Spleen (tissue), 11 donors: Measurements from ENCODE around the gene CD226. TPM values are rescaled to one million over a fixed set of nuclear protein-coding genes. Genes with fewer than 3 reads are reported as not detected.

Experiments
- DNase-seq: peaks from one replicate; pipeline ENCODE4 v3.0.0-alpha.2; 2020
- H3K27ac ChIP-seq, 8 donors: fragments of 200-600 bp; sonication (generic) in 7 of 8; 1 replicate in 4 of 8; 2 replicates in 4 of 8; pipeline versions ENCODE4 v1.5.0 to v1.8.0; 2016 to 2021; ENCODE audit warnings: inconsistent platforms in 4 of 8, mild to moderate bottlenecking in 4 of 8, moderate library complexity in 1 of 8
- H3K27me3 ChIP-seq, 7 donors: fragments of 200-600 bp; sonication (generic) in 6 of 7; replicated peaks in 1 of 7; 1 replicate in 4 of 7; 2 replicates in 3 of 7; pipeline versions ENCODE4 v1.5.0 to v1.8.0; 2016 to 2021; ENCODE audit warnings: inconsistent platforms in 3 of 7, mild to moderate bottlenecking in 1 of 7
- H3K36me3 ChIP-seq, 6 donors: fragments of 200-600 bp; sonication (generic) in 5 of 6; 1 replicate in 4 of 6; 2 replicates in 2 of 6; pipeline versions ENCODE4 v1.5.0 to v1.8.0; 2016 to 2021; ENCODE audit warnings: inconsistent platforms in 2 of 6
- H3K4me1 ChIP-seq, 6 donors: fragments of 200-600 bp; sonication (generic) in 5 of 6; 1 replicate in 3 of 6; 2 replicates in 3 of 6; pipeline versions ENCODE4 v1.5.0 to v1.8.0; 2016 to 2021; ENCODE audit warnings: inconsistent platforms in 3 of 6
- H3K4me3 ChIP-seq, 8 donors: fragments of 200-600 bp; sonication (generic) in 7 of 8; 1 replicate in 4 of 8; 2 replicates in 4 of 8; pipeline versions ENCODE4 v1.5.0 to v1.8.0; 2016 to 2021; ENCODE audit warnings: inconsistent platforms in 4 of 8, mild to moderate bottlenecking in 4 of 8, moderate library complexity in 2 of 8
- H3K9me3 ChIP-seq, 8 donors: fragments of 200-600 bp; sonication (generic) in 7 of 8; 1 replicate in 4 of 8; 2 replicates in 4 of 8; pipeline versions ENCODE4 v1.5.0 to v1.8.0; 2016 to 2021; ENCODE audit warnings: inconsistent platforms in 4 of 8
- CTCF ChIP-seq, 11 experiments: fragments of 200-600 bp in 7 of 11; fragments of 450-650 bp in 4 of 11; sonication (generic) in 4 of 11; IDR thresholded peaks in 8 of 11; conservative IDR thresholded peaks in 3 of 11; 1 replicate in 7 of 11; 2 replicates in 4 of 11; pipeline versions ENCODE4 v1.4.0 to v1.8.0; 2016 to 2021; ENCODE audit warnings: antibody characterized with exemption in 11 of 11, inconsistent platforms in 4 of 11, mild to moderate bottlenecking in 1 of 11
- POLR2A ChIP-seq, 3 donors: fragments of 450-650 bp; IDR thresholded peaks; one replicate each; pipeline ENCODE4 v1.5.1; 2017; ENCODE audit warnings: antibody characterized with exemption in 3 of 3, mild to moderate bottlenecking in 1 of 3
- POLR2AphosphoS5 ChIP-seq, 3 donors: sonication (generic); formaldehyde crosslinking; IDR thresholded peaks; one replicate each; pipeline ENCODE4 v1.5.1; 2017; ENCODE audit warnings: antibody characterized with exemption in 3 of 3
- WGBS, 5 donors: extraction: QIAGEN DNeasy Blood & Tissue Kit in 3 of 5; methylation state at CpG; one replicate each; pipeline versions ENCODE4 v1.1.5 to v1.1.7; 2013 to 2018; 5-methylcytosine and 5-hydroxymethylcytosine counted together
- intact Hi-C: fragments of 100-400 bp; cut with DNase I; formaldehyde crosslinking; loops from one replicate; pipeline ENCODE4 v1.15.0; 2023; ENCODE audit warnings: low total_unique reads
- polyA plus RNA-seq, 3 donors: library from polyadenylated mRNA; stranded (reverse); fragments of 200-250 nt; gene quantifications; one replicate each; pipeline ENCODE4 v1.2.1, GENCODE V29; 2013
- total RNA-seq, 7 donors: library from RNA; depleted of rRNA in 3 of 7; stranded (reverse); fragments of >200 nt in 3 of 7; fragmentation: NEBNext Ultra II Directional in 4 of 7; extraction: Animal tissue kit (Norgen Biotek cat#: 25700) in 4 of 7; gene quantifications; one replicate each; pipeline versions ENCODE4 v1.1.0 to v1.2.1, GENCODE V29; 2016 to 2021
- donor health status: healthy with polysubstance abuse.
- donor health status: DM: no; HTN: no; CAD: no; lungs with moderate emphysema.
- donor health status: DM: no; HTN: no; CAD: no.
- donor health status: Bipolar disorder and iron deficiency.
- donor health status: healthy.
- donor health status: DM: no; HTN: no; CAD: no.
- donor health status: DM: yes; HTN: yes; CAD: no.

The CD226 gene
- total and polyA plus RNA-seq, 10 donors = 0.91 to 51.4 (median 31.7) TPM

- TF ChIP-seq CTCF (IDR thresholded peaks at IDR 0.05 in 8 of 11, conservative IDR thresholded peaks at IDR 0.05 in 3 of 11) (no peak), POLR2AphosphoS5 (IDR thresholded peaks at IDR 0.05) (peak in 1 of 3 donors; percentile 17), POLR2A (IDR thresholded peaks at IDR 0.05) (no peak)
- H3K4me1 ChIP-seq = peaks cover 9 to 55% (median 30%) of the 10 kb centered on the region in 6 donors
- no peaks in the 10 kb centered on the region for H3K27me3 ChIP-seq
- H3K9me3 ChIP-seq = peaks cover 0 to 7% (median 0%) of the 10 kb centered on the region in 8 donors
- no peaks in the 10 kb centered on the region for H3K36me3 ChIP-seq
- intact Hi-C loops = no loop called here
- H3K4me3 ChIP-seq = peak overlapping the region in 2 of 8 donors; percentile 15 to 61
- peak overlapping the region; percentile 16 to 81 (median 62) for H3K27ac ChIP-seq
- DNase-seq = no peak
- 68 to 74% (median 73%) methylated on average over 5 of the region's 5 CpGs for WGBS, 5 donors
Measured at GRCh38 chr18:69954719-69955480, 7.2 kb upstream of the CD226 start.

GRCh38 chr18:69953191-69953590 is 5.5 kb upstream of the CD226 start:
- intact Hi-C loops = no loop called here
- WGBS, 5 donors = 89 to 98% (median 95%) methylated on average over 2 of the region's 2 CpGs
- H3K36me3 ChIP-seq = no peaks in the 10 kb centered on the region

GRCh38 chr18:69951182-69951581 is 3.5 kb upstream of the CD226 start:
- DNase-seq = no peak
- Histone ChIP-seq H3K36me3 (no peaks in the 10 kb centered on the region), H3K9me3 (peaks cover 0 to 7% (median 0%) of the 10 kb centered on the region in 8 donors), H3K4me1 (peaks cover 25 to 65% (median 44%) of the 10 kb centered on the region in 6 donors), H3K27me3 (no peaks in the 10 kb centered on the region), H3K4me3 (no peak overlapping the region), H3K27ac (peak overlapping the region in 7 of 8 donors; percentile 7 to 56 (median 42))
- TF ChIP-seq CTCF (IDR thresholded peaks at IDR 0.05 in 8 of 11, conservative IDR thresholded peaks at IDR 0.05 in 3 of 11) (no peak), POLR2A (IDR thresholded peaks at IDR 0.05) (no peak), POLR2AphosphoS5 (IDR thresholded peaks at IDR 0.05) (peak in 1 of 3 donors; percentile 65)
- intact Hi-C loops = no loop called here
- WGBS, 5 donors = 73 to 89% (median 81%) methylated on average over 1 of the region's 1 CpG

More at GRCh38 chr18:69953191-69953590, 5.5 kb upstream of the CD226 start:
- Histone ChIP-seq H3K4me1 (peaks cover 14 to 55% (median 34%) of the 10 kb centered on the region in 6 donors), H3K27ac (peak overlapping the region in 1 of 8 donors; percentile 81), H3K27me3 (no peaks in the 10 kb centered on the region), H3K4me3 (no peak overlapping the region), H3K9me3 (peaks cover 0 to 7% (median 0%) of the 10 kb centered on the region in 8 donors)
- DNase-seq = no peak
- no peak for TF ChIP-seq POLR2A (IDR thresholded peaks at IDR 0.05)
- no peak for TF ChIP-seq CTCF (IDR thresholded peaks at IDR 0.05 in 8 of 11, conservative IDR thresholded peaks at IDR 0.05 in 3 of 11)
- TF ChIP-seq POLR2AphosphoS5 (IDR thresholded peaks at IDR 0.05) = no peak

- 84 to 95% (median 89%) methylated on average over 4 of the region's 4 CpGs for WGBS, 5 donors
- TF ChIP-seq CTCF (IDR thresholded peaks at IDR 0.05 in 8 of 11, conservative IDR thresholded peaks at IDR 0.05 in 3 of 11) (no peak), POLR2A (IDR thresholded peaks at IDR 0.05) (no peak)
- peaks cover 0 to 7% (median 0%) of the 10 kb centered on the region in 8 donors for H3K9me3 ChIP-seq
- peak overlapping the region in 7 of 8 donors; percentile 40 to 77 (median 61) for H3K27ac ChIP-seq
- peaks cover 25 to 60% (median 47%) of the 10 kb centered on the region in 6 donors for H3K4me1 ChIP-seq
- no peak for DNase-seq
- intact Hi-C loops = no loop called here
- H3K4me3 ChIP-seq = peak overlapping the region in 1 of 8 donors; percentile 25
- H3K27me3 ChIP-seq = no peaks in the 10 kb centered on the region
- no peaks in the 10 kb centered on the region for H3K36me3 ChIP-seq
Measured at GRCh38 chr18:69949538-69949936, 1.9 kb upstream of the CD226 start.
